Sigmoid colon (tissue), 4 donors: ENCODE measurements around the gene SPDYE17.
"Not testable (repeated sequence)": the region's sequence is repeated elsewhere in the genome, so short reads cannot be mapped to it uniquely, and the experiment has no call there.

Source experiments
- CTCF ChIP-seq, 4 experiments: fragments of 450-650 bp in 3 of 4; fragments of 200-600 bp in 1 of 4; IDR thresholded peaks; one replicate each; pipeline ENCODE4 v1.5.1; 2016 to 2019; ENCODE audit warnings: antibody characterized with exemption in 4 of 4, mild to moderate bottlenecking in 3 of 4, moderate library complexity in 2 of 4
- EP300 ChIP-seq, 4 donors: sonication (generic); formaldehyde crosslinking; IDR thresholded peaks; one replicate each; pipeline ENCODE4 v1.6.1; 2017; ENCODE audit warnings: antibody characterized with exemption in 4 of 4
- POLR2A ChIP-seq, 2 donors: fragments of 450-650 bp; IDR thresholded peaks; one replicate each; pipeline ENCODE4 v1.6.1; 2016; ENCODE audit warnings: antibody characterized with exemption in 2 of 2, mild to moderate bottlenecking in 2 of 2, moderate library complexity in 2 of 2
- POLR2AphosphoS5 ChIP-seq, 4 donors: sonication (generic); formaldehyde crosslinking; IDR thresholded peaks; one replicate each; pipeline ENCODE4 v1.6.1; 2017; ENCODE audit warnings: antibody characterized with exemption in 4 of 4

GRCh38 chr7:76999474-77000107, 32.6 kb downstream of the SPDYE17 start:
- TF ChIP-seq POLR2A, POLR2AphosphoS5, CTCF, EP300 (IDR thresholded peaks at IDR 0.05): not testable (repeated sequence)
